Mesangial cell (primary cell): ENCODE results near the gene ACTR1A. TPM values are rescaled to one million over a fixed set of nuclear protein-coding genes. Genes with fewer than 3 reads are reported as not detected.

Experiments
- total RNA-seq: library from RNA; depleted of rRNA; stranded (reverse); fragments of >200 nt; gene quantifications from 2 replicates; pipeline ENCODE4 v1.2.3, GENCODE V29; 2015

Gene ACTR1A
- 147 and 179 TPM in 2 replicates for total RNA-seq

DNA sequence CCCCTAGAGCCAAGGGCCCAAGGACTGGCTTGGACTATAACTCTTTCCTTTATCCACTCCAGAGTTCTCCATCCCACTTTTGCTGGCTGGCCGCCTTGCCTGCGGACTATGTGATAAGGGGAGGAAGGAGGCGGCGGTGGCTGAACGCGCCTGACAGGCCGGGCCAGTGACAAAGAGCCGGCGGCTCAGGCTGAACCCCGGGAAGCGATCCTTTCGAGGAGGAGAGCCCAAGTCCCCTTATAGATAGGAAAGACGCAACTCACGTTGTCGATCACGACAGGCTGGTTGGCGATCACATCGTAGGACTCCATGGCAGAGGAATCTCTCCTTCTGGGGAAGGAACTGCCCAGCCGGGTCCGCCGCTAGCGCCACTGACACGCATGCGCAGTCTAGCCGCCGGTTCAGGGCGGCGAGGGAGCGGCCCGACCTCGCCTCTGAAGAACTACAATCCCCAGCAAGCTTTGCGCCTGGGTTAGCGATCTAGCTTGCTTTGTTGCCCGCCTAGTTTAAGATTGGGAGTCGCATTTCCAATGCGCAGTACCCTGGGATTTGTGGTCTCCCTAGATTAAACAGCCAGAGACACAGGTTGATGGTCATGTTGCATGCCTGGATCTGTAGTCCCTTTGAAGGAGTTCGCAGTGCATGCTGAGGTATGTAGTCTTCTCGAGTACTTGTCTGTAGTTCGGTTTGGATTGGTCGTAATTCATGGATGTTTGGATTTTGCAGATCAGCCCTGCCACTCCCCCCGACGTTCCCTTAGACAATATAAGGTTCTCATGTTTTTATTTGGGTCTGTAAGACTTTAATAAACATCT lies at the start of gene ACTR1A:
Gene ACTR1A, minus strand, starts transcription at position 376 of the 815 bp plus-strand sequence. Its CDS starts 65 bp downstream, at position 311.

DNA sequence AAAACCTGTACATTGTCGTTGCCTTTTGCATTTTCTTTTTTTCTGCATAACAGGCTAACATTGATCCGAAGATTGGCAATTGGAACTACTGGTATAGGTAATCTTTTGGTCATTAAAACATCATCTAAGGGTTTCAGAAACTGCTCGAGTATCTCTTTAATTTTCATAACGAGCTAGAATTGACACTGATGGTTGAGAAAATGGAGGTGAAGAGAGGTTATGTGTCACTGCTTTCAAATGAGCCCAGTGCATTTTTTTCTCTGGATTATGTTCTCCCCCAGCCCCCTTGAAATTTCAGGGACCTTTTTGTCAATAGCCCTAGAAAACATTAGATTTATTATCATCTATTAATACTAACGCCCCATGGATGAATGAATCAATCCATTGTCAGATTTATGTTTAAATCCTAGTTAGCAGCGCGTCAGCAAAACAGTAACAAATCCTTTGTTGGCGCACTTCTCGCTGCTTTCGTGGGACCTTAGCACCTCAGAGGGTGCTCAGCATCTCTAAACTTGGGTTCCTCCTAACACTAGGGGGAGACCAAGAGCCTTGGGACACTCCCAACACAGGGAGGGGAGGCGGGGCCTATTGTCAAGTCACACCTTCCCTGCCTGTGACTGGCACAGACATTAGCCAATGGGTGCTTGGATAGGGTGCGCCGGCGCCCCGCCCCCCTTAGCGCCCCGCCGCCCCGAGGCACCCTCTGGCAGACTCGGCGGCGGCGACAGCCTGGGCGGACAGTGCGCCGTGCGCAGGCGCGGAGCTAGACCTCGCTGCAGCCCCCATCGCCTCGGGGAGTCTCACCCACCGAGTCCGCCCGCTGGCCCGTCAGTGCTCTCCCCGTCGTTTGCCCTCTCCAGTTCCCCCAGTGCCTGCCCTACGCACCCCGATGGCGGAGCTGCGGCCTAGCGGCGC lies 1.0 kb upstream of the ACTR1A start, which contains the start of gene SUFU:
Gene SUFU, plus strand, starts transcription at position 709 of the 915 bp plus-strand sequence. Its CDS starts 181 bp downstream, at position 890.

DNA sequence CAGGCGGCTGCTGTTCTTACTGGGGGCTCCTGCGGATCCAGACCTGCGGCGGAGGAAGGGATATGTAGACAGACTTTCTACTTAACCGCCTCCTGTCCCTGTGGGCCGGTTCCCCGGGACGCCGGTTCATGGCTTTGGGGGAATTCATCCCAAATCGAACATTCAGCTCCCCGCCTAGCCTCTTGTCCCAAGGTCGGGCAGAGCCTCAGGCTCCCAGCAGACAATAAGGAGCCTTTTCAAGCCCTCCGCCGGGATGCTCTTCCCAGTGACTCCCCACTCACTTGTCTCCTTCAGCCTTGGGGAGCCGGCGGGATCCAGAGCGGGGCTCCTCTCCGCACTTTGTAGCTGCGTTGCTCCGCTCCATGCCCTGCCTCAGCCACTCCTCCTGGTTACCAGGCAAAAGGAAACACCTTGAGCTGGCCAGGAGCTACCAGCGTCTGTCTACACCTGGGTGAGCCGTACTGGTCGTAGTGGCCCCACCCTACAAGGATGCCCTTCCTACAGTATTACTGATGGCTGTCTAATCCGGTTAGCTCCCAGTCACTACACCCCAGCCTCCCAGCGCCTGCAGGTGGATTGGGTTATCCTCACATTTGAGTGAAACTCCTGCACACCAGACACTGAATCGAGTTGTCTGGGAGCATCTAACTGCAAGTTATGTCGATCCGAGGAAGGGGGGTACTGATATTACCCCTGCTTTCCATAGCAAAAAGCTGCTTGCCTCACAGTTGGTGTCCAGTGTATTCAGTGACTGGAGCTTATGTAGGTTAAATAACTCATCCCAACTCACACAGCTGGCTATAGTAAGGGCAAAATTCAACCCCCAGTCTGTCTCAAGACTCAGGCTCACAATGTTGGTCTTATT lies 51.2 kb downstream of the ACTR1A start, which contains the start of gene C10orf95:
Gene C10orf95, minus strand, starts transcription at position 439 of the 865 bp plus-strand sequence. CDS start 450 bp downstream, outside the sequence.

DNA sequence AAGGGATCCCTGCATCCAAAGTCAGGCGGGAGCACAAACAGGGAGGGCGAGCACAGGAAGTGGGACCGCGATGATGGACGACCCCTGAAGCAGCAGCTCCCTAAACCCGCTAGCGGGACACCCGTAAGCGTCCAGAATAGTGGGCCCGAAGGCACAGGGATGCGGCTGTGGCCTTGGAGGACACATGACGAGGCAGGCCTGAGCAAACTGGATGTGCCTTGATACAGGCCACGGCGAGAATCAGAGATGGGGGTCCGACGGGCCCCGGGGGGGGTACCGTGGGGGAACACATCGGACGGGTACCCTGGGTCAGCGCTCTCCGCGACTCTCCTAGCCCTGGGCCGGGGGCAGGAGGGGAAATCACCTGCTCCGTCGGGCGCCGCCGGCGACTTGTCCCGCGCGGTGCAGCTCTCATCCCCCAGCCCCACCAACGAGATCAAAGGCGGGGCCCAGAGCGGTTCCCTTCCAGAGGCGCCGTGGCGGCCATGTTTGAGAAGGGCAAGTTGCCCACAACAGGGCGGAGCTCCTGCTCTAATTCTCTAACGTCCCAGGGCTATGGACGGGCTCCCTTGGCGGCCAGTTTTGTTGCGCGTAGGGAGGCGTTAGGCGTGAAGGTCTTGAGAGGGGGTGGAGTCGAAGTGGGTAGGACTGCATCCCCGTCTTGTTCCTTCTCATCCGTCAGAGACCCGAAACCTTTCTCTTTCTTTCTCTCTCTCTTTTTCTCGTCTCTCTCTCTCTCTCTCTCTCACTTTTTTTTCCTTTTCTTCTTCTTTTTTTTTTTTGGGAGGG lies 70.2 kb downstream of the ACTR1A start, which contains the start of gene CUEDC2:
Gene CUEDC2, minus strand, starts transcription at position 413 of the 789 bp plus-strand sequence. CDS start 7,386 bp downstream, outside the sequence.

Other genes with a start within 250 kb of the ACTR1A start
- 31.7 and 37.0 TPM in 2 replicates for gene NFKB2, start 107.0 kb downstream of the ACTR1A start, total RNA-seq
- gene PSD, start 83.9 kb downstream of the ACTR1A start, total RNA-seq: 1.6 and 9.3 TPM in 2 replicates
- 20.0 and 26.7 TPM in 2 replicates for gene FBXL15, start 81.9 kb downstream of the ACTR1A start, total RNA-seq
- gene CUEDC2, start 70.1 kb downstream of the ACTR1A start, total RNA-seq: 60.9 and 80.9 TPM in 2 replicates
- 0.13 and 0.33 TPM in 2 replicates for gene C10orf95, start 51.2 kb downstream of the ACTR1A start, total RNA-seq
- gene SUFU, start 1.3 kb upstream of the ACTR1A start, total RNA-seq: 6.5 and 11.0 TPM in 2 replicates
- 125 and 217 TPM in 2 replicates for gene TRIM8, start 141.8 kb upstream of the ACTR1A start, total RNA-seq
- gene ARL3, start 211.7 kb upstream of the ACTR1A start, total RNA-seq: 6.2 and 6.8 TPM in 2 replicates
- 7.2 and 12.9 TPM in 2 replicates for gene SFXN2, start 211.9 kb upstream of the ACTR1A start, total RNA-seq
- 42.9 and 94.7 TPM in 2 replicates for gene WBP1L, start 241.2 kb upstream of the ACTR1A start, total RNA-seq